Bronchial epithelial cell (primary cell): ENCODE results near the gene PRRG4. TPM values are rescaled to one million over a fixed set of nuclear protein-coding genes. Genes with fewer than 3 reads are reported as not detected.

ENCODE experiments used
- DNase-seq: peaks from one replicate; pipeline ENCODE4 v3.0.0-alpha.2; 2010; ENCODE audit warnings: low read depth
- FAIRE-seq: peaks from 2 replicates; lab custom pipeline; 2011; peaks lifted over from hg19 to GRCh38; lab: Jason Lieb, UNC
- H3K27me3 ChIP-seq: 2 replicates; pipeline ENCODE4 v1.5.1; 2011; ENCODE audit warnings: low read length; ENCODE audit not compliant: control insufficient read depth, insufficient read depth
- H3K36me3 ChIP-seq: 2 replicates; pipeline ENCODE4 v1.5.1; 2011; ENCODE audit warnings: low read length; ENCODE audit not compliant: control insufficient read depth, insufficient read depth
- H3K4me3 ChIP-seq: 2 replicates; pipeline ENCODE4 v1.5.1; 2011; ENCODE audit warnings: mild to moderate bottlenecking, low read depth, low read length, control low read depth
- total RNA-seq: library from RNA; depleted of rRNA; stranded (reverse); fragments of >200 nt; gene quantifications from 2 replicates; pipeline ENCODE4 v1.2.1, GENCODE V29; 2014
- TF ChIP-seq, protein P1 (sequence below): IDR thresholded peaks from 2 replicates; pipeline ENCODE4 v1.5.1; 2011; ENCODE audit warnings: mild to moderate bottlenecking, moderate library complexity, low read length, control low read depth, inconsistent platforms; ENCODE audit not compliant: insufficient read depth, severe bottlenecking

Gene PRRG4
- total RNA-seq, 1 donor from 2014 or later = 3.7 TPM

DNA sequence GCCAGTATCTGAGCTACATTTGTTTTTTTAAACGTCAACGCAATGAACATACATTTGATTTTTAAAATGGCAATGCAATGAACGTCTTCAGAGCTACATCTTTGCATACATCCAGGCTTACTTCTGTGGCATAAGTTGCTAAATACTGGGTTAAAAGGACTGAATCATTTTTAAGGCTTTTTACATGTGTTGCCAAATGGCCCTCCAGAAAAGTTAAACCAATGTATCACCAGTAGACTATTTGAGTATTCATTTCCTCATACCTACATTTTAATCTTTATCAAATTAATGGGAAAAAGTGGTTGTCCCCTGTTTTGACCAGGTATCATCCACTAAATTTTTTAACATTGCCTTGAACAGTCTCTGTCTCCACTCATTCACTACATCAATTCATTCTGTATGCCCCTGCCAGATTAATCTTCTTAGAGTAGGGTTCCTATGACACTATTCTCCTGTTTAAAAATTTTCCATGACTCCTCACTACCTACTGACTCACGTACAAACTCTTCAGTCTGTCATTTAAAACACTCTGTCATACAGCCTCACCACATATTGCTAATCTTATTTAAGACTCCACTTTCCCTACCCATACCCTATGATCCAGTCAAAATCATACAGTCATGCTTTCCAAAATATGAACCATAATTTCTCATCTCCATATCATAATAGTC lies 12.4 kb upstream of the PRRG4 start:
- DNase-seq (peak; percentile 59), FAIRE-seq (no peak)
- Histone ChIP-seq H3K27me3 (no peaks in the 10 kb centered on the region), H3K4me3 (no peak overlapping the region), H3K36me3 (no peaks in the 10 kb centered on the region)
- TF ChIP-seq, protein P1, sequence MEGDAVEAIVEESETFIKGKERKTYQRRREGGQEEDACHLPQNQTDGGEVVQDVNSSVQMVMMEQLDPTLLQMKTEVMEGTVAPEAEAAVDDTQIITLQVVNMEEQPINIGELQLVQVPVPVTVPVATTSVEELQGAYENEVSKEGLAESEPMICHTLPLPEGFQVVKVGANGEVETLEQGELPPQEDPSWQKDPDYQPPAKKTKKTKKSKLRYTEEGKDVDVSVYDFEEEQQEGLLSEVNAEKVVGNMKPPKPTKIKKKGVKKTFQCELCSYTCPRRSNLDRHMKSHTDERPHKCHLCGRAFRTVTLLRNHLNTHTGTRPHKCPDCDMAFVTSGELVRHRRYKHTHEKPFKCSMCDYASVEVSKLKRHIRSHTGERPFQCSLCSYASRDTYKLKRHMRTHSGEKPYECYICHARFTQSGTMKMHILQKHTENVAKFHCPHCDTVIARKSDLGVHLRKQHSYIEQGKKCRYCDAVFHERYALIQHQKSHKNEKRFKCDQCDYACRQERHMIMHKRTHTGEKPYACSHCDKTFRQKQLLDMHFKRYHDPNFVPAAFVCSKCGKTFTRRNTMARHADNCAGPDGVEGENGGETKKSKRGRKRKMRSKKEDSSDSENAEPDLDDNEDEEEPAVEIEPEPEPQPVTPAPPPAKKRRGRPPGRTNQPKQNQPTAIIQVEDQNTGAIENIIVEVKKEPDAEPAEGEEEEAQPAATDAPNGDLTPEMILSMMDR = no peak

DNA sequence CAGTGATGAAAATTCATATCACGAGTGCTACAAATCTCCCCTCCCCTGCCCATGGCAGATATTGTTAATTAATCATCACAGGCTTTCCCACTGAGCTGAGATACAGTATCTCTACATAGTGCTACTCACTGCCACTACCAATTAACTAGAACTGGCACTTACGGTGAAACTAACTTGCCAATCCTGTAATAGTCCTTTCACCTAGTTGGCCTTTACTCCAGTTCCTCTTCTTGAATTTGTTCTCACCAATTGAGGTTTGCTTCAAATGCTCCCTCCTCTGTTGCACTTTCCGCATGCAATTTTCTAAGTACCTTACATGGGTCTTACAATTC lies 11.9 kb upstream of the PRRG4 start:
- TF ChIP-seq, protein P1 = no peak
- Histone ChIP-seq H3K4me3 (no peak overlapping the region), H3K27me3 (no peaks in the 10 kb centered on the region), H3K36me3 (no peaks in the 10 kb centered on the region)
- DNase-seq (no peak), FAIRE-seq (no peak)

DNA sequence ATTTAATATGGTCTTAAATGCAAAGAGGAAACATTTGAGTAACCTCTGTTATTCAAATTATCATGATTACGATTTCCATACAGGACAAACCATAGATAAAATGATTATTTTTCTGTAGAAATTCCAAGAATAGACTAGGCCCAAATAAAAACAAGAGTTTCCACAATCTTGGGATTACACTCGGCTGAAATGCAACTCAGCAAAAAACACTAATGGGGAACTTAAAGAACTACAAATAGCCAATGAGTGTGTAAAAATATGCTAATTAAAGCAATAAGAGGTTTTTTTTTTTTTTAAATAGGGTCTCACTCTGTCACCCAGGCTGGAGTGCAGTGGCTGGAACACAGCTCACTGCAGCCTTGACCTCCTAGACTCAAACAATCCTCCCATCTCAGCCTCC lies 10.5 kb upstream of the PRRG4 start:
- FAIRE-seq = no peak
- Histone ChIP-seq H3K36me3 (no peaks in the 10 kb centered on the region), H3K4me3 (no peak overlapping the region), H3K27me3 (no peaks in the 10 kb centered on the region)
- no peak for DNase-seq
- TF ChIP-seq, protein P1 = no peak

DNA sequence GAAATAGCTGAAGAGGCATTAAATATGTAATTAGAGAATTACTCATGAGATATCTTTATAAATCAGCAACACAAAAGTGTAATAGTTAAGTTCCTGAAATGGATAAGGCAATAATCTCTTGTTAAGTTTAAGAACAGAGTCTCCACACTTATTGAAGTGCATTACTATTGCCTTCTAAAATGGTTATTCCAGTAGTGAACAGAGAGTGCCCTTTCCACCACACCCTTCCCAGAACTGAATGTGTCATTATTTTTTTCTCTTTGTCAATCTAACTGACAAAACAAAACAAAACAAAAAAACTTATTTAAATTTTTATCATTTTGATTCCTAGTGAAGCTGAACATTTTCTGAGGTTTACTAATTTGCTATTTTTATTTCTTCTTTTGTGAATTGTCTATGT lies 9.2 kb upstream of the PRRG4 start:
- H3K4me3 ChIP-seq = no peak overlapping the region
- H3K27me3 ChIP-seq = no peaks in the 10 kb centered on the region
- DNase-seq = peak; percentile 39
- no peak for FAIRE-seq
- H3K36me3 ChIP-seq = no peaks in the 10 kb centered on the region
- TF ChIP-seq, protein P1 = no peak

DNA sequence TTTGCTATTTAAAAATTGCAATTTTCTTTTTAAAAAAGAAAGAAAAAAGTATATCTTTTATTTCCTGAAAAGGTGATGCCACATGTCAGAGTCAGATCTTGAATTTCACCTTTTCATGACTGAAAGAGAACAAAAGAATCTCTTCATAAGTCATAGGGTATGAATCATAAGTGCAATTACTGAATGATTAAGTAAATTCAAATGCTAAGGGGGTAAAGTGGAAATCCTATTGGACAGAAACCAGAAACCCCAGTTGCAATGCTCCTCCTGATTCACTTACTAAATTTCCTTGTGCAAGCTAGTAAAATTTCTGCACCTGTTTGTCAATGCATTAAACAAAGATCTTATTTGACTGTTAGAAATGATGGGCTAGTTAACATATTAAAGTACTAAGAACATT lies 8.2 kb upstream of the PRRG4 start:
- DNase-seq (peak; percentile 96), FAIRE-seq (no peak)
- Histone ChIP-seq H3K4me3 (no peak overlapping the region), H3K36me3 (no peaks in the 10 kb centered on the region), H3K27me3 (no peaks in the 10 kb centered on the region)
- TF ChIP-seq, protein P1 = no peak
